ENCODE data around the gene VAMP1. TPM values are rescaled to one million over a fixed set of nuclear protein-coding genes. Genes with fewer than 3 reads are reported as not detected.

The VAMP1 gene
- total RNA-seq, 4 donors from 2014 or later, result 2.6 to 23.1 (median 17.7) TPM

GRCh38 chr12:6424008-6424347, 46.5 kb downstream of the VAMP1 start:
- Histone ChIP-seq H3K36me3 (no peaks in the 10 kb centered on the region), H3K4me1 (peaks cover 4 to 17% (median 11%) of the 10 kb centered on the region in 4 donors), H3K9me3 (no peaks in the 10 kb centered on the region), H3K27ac (peak overlapping the region; percentile 41 to 53 (median 46)), H3K27me3 (no peaks in the 10 kb centered on the region), H3K4me3 (no peak overlapping the region)
- in situ Hi-C loops (cut with MboI; ENCODE audit: low pct_ligation_motif_present in 1 of 4, low pct_unique_long_range_greater_than_20kb in 1 of 4, low sequenced_read_pairs in 3 of 4) (loop anchor here in 2 of 4 donors (5.0 to 10.0 kb wide), 3 partner anchors 43 to 121 kb away; no protein-coding TSS in a partner anchor), intact Hi-C loops (cut with DNase I; ENCODE audit: low total_unique reads) (loop anchor here (5.0 kb wide), 2 partner anchors 38 to 113 kb away; no protein-coding TSS in a partner anchor)
- no peak for DNase-seq
- WGBS, 2 donors (ENCODE audit: low coverage in 1 of 2), result 37% methylated on average over 6 of the region's 6 CpGs; no CpG with 5 or more reads in 1 of the 2 donors
- TF ChIP-seq POLR2A (IDR thresholded peaks at IDR 0.05), result no peak
- no peak for TF ChIP-seq POLR2AphosphoS5 (IDR thresholded peaks at IDR 0.05)

- Histone ChIP-seq H3K4me1 (peaks cover 4 to 17% (median 11%) of the 10 kb centered on the region in 4 donors), H3K4me3 (no peak overlapping the region), H3K27me3 (no peaks in the 10 kb centered on the region), H3K27ac (peak overlapping the region; percentile 41 to 53 (median 46)), H3K9me3 (no peaks in the 10 kb centered on the region), H3K36me3 (no peaks in the 10 kb centered on the region)
- 6% methylated on average over 9 of the region's 9 CpGs; no CpG with 5 or more reads in 1 of the 2 donors for WGBS, 2 donors (ENCODE audit: low coverage in 1 of 2)
- in situ Hi-C loops (cut with MboI; ENCODE audit: low pct_ligation_motif_present in 1 of 4, low pct_unique_long_range_greater_than_20kb in 1 of 4, low sequenced_read_pairs in 3 of 4), result loop anchor here in 2 of 4 donors (5.0 to 10.0 kb wide), 3 partner anchors 44 to 121 kb away; no protein-coding TSS in a partner anchor
- TF ChIP-seq POLR2A (IDR thresholded peaks at IDR 0.05), result no peak
- peak; percentile 79 to 97 (median 88) for TF ChIP-seq CTCF (IDR thresholded peaks at IDR 0.05)
- TF ChIP-seq POLR2AphosphoS5 (IDR thresholded peaks at IDR 0.05), result peak in 2 of 3 donors; percentile 63 to 70
- intact Hi-C loops (cut with DNase I; ENCODE audit: low total_unique reads), result loop anchor here (5.0 kb wide), 2 partner anchors 39 to 114 kb away; no protein-coding TSS in a partner anchor
- peak; percentile 87 for DNase-seq
Observed at GRCh38 chr12:6423267-6424007, 47.0 kb downstream of the VAMP1 start.

- Histone ChIP-seq H3K27me3 (no peaks in the 10 kb centered on the region), H3K27ac (peak overlapping the region in 3 of 4 donors; percentile 1 to 29 (median 6)), H3K4me1 (peaks cover 4 to 17% (median 11%) of the 10 kb centered on the region in 4 donors), H3K9me3 (no peaks in the 10 kb centered on the region), H3K4me3 (no peak overlapping the region), H3K36me3 (no peaks in the 10 kb centered on the region)
- intact Hi-C loops (cut with DNase I; ENCODE audit: low total_unique reads) (loop anchor here (5.0 kb wide), 2 partner anchors 42 to 117 kb away; no protein-coding TSS in a partner anchor), in situ Hi-C loops (cut with MboI; ENCODE audit: low pct_ligation_motif_present in 1 of 4, low pct_unique_long_range_greater_than_20kb in 1 of 4, low sequenced_read_pairs in 3 of 4) (loop anchor here in 2 of 4 donors (5.0 to 10.0 kb wide), 3 partner anchors 47 to 124 kb away; no protein-coding TSS in a partner anchor)
- DNase-seq, result no peak
- 61% methylated on average over 4 of the region's 4 CpGs; no CpG with 5 or more reads in 1 of the 2 donors for WGBS, 2 donors (ENCODE audit: low coverage in 1 of 2)
- TF ChIP-seq POLR2A (IDR thresholded peaks at IDR 0.05) (no peak), CTCF (IDR thresholded peaks at IDR 0.05) (no peak), POLR2AphosphoS5 (IDR thresholded peaks at IDR 0.05) (no peak), EP300 (IDR thresholded peaks at IDR 0.05; ENCODE audit: low read depth) (no peak)
Observed at GRCh38 chr12:6420364-6420763, 50.1 kb downstream of the VAMP1 start.

- TF ChIP-seq EP300 (IDR thresholded peaks at IDR 0.05; ENCODE audit: low read depth) (no peak), CTCF (IDR thresholded peaks at IDR 0.05) (no peak), POLR2A (IDR thresholded peaks at IDR 0.05) (no peak), POLR2AphosphoS5 (IDR thresholded peaks at IDR 0.05) (no peak)
- DNase-seq, result no peak
- intact Hi-C loops (cut with DNase I; ENCODE audit: low total_unique reads) (no loop called here), in situ Hi-C loops (cut with MboI; ENCODE audit: low pct_ligation_motif_present in 1 of 4, low pct_unique_long_range_greater_than_20kb in 1 of 4, low sequenced_read_pairs in 3 of 4) (no loop called here)
- H3K27me3 ChIP-seq, result no peaks in the 10 kb centered on the region
- no peaks in the 10 kb centered on the region for H3K9me3 ChIP-seq
- no peak overlapping the region for H3K4me3 ChIP-seq
- no peak overlapping the region for H3K27ac ChIP-seq
- WGBS, 2 donors (ENCODE audit: low coverage in 1 of 2), result 64 to 86% methylated on average over 4 to 6 of the region's 6 CpGs
- H3K36me3 ChIP-seq, result no peaks in the 10 kb centered on the region
- H3K4me1 ChIP-seq, result peaks cover 2 to 19% (median 8%) of the 10 kb centered on the region in 4 donors
Observed at GRCh38 chr12:6418796-6419195, 51.7 kb downstream of the VAMP1 start.

Measured in transverse colon (tissue), 4 donors.